Activated T-helper 17 cell treated with anti-CD3 and anti-CD28 coated beads, Interleukin-2, amount 50 U/mL, for 72 hours (primary cell): Measurements from ENCODE around the gene COL4A2. TPM values are rescaled to one million over a fixed set of nuclear protein-coding genes. Genes with fewer than 3 reads are reported as not detected.

Experiments
- ATAC-seq: fragments of 150-1000 bp; cut with Tn5 transposase; replicated peaks from 2 replicates; pipeline ENCODE4 v1.10.0; 2021; ENCODE audit warnings: mild to moderate bottlenecking, moderate library complexity
- H3K27ac Mint-ChIP-seq: one replicate; pipeline ENCODE4 v1.8.0; 2022; ENCODE audit warnings: mixed read lengths
- H3K27me3 Mint-ChIP-seq: one replicate; pipeline ENCODE4 v1.8.0; 2022; ENCODE audit warnings: mixed read lengths
- H3K36me3 Mint-ChIP-seq: one replicate; pipeline ENCODE4 v1.8.0; 2022; ENCODE audit warnings: low read depth, mild to moderate bottlenecking, mixed read lengths
- H3K4me1 Mint-ChIP-seq: one replicate; pipeline ENCODE4 v1.8.0; 2022; ENCODE audit warnings: mixed read lengths
- H3K4me3 Mint-ChIP-seq: one replicate; pipeline ENCODE4 v1.8.0; 2022; ENCODE audit warnings: mild to moderate bottlenecking, mixed read lengths
- H3K9me3 Mint-ChIP-seq: one replicate; pipeline ENCODE4 v1.8.0; 2022; ENCODE audit warnings: mixed read lengths
- total RNA-seq, 2 donors: library from RNA; stranded (reverse); gene quantifications; one replicate each; pipeline ENCODE4 v1.2.3, GENCODE V29; 2022

COL4A2 gene
- under 1 TPM in 1 of 2 donors, not detected in 1; 0.56 TPM for total RNA-seq

- no peaks in the 10 kb centered on the region for H3K36me3 Mint-ChIP-seq
- H3K9me3 Mint-ChIP-seq = no peaks in the 10 kb centered on the region
- H3K4me3 Mint-ChIP-seq = no peak within 1 kb of the TSS
- H3K27me3 Mint-ChIP-seq = peaks cover 60% of the 10 kb centered on the region
- H3K27ac Mint-ChIP-seq = no peak within 1 kb of the TSS
- no peak for ATAC-seq
- peaks cover 4% of the 10 kb centered on the region for H3K4me1 Mint-ChIP-seq
These were observed at the start of gene COL4A2, which contains the start of gene COL4A1 for GRCh38 chr13:110306960-110307766. Gene COL4A2 (plus strand): TSS chr13:110307284. CDS start chr13:110307904, 620 bp downstream. Gene COL4A1 (minus strand): TSS chr13:110307157. CDS start chr13:110307027, 130 bp downstream.

DNA sequence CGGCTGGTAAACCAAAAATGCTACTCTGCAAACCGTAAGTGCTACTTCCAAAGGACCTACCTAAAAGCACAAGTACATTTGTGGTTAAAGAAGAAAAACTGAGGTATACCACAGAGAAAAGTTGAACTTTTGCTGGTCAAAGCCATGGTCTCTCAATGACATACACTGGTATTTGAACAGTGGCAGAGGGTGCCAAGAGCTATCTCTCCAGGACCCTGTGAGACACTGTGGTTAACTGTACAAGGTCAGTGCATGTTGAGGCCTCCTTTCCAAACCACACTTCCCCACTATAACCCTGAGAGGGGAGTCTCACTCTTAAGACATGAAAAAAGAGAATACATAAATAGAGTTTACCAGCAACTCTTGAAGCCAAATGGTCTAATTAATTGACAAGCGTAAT lies 49.7 kb upstream of the COL4A2 start:
- Mint-ChIP-seq H3K4me1 (no peaks in the 10 kb centered on the region), H3K36me3 (no peaks in the 10 kb centered on the region), H3K4me3 (no peak overlapping the region), H3K27ac (no peak overlapping the region), H3K27me3 (peaks cover 11% of the 10 kb centered on the region), H3K9me3 (no peaks in the 10 kb centered on the region)
- no peak for ATAC-seq

DNA sequence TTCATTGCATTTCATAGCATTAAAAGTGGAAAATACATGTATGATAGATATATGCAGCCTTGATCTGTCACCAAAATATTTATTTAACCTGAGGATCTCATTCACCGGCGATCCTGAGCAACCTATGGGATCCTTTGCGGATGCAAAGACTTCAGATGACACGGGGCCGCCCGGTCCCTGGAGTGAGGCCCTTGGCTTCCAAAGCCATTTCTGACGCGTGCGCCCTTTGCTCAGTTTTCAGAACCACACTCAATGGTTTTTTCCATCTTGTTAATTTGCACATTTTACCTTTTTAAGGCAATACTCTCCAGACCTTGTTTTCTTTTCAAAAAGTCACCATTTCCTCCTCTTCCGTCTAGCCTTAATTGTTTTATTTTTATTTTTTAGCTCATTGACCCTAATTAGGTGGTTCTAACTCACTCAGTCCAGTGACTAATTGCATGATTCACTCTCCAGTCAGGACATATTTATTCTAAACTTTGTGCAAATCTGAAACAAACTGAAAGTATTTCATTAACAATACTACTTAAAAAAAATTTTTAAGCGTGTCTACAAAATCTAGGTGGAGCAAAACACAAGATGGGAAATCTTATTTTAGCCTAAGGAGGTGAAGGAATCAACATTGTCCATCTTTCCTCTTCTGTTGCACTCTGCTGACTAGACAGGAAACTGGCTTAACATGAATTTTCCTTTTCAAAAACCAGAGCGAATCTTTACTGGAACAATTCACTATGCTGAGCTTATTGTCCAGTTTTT lies 48.0 kb upstream of the COL4A2 start:
- no peaks in the 10 kb centered on the region for H3K36me3 Mint-ChIP-seq
- ATAC-seq = no peak
- peaks cover 19% of the 10 kb centered on the region for H3K27me3 Mint-ChIP-seq
- H3K9me3 Mint-ChIP-seq = no peaks in the 10 kb centered on the region
- no peaks in the 10 kb centered on the region for H3K4me1 Mint-ChIP-seq
- H3K27ac Mint-ChIP-seq = no peak overlapping the region
- no peak overlapping the region for H3K4me3 Mint-ChIP-seq

DNA sequence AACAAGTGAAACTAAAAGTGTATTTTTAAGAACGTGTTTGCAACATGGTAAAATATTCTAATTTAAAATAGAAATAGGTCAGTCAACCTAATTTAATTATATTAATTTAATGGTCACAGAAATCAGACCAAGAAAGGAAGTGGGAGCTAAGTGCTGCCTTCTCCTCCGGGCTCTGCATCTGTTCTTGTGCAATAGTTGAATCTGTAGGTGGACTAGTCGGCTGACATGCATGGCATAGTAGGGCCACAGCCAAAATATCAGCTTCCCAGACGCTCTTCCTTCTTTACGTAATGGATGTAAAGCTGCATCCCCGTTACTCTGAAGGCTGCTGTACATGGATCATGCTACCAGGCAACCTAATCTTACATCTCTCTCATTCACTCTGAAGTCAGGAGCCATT lies 47.4 kb upstream of the COL4A2 start:
- Mint-ChIP-seq H3K27ac (no peak overlapping the region), H3K9me3 (no peaks in the 10 kb centered on the region), H3K4me1 (no peaks in the 10 kb centered on the region), H3K27me3 (peaks cover 20% of the 10 kb centered on the region), H3K4me3 (no peak overlapping the region), H3K36me3 (no peaks in the 10 kb centered on the region)
- ATAC-seq = no peak

DNA sequence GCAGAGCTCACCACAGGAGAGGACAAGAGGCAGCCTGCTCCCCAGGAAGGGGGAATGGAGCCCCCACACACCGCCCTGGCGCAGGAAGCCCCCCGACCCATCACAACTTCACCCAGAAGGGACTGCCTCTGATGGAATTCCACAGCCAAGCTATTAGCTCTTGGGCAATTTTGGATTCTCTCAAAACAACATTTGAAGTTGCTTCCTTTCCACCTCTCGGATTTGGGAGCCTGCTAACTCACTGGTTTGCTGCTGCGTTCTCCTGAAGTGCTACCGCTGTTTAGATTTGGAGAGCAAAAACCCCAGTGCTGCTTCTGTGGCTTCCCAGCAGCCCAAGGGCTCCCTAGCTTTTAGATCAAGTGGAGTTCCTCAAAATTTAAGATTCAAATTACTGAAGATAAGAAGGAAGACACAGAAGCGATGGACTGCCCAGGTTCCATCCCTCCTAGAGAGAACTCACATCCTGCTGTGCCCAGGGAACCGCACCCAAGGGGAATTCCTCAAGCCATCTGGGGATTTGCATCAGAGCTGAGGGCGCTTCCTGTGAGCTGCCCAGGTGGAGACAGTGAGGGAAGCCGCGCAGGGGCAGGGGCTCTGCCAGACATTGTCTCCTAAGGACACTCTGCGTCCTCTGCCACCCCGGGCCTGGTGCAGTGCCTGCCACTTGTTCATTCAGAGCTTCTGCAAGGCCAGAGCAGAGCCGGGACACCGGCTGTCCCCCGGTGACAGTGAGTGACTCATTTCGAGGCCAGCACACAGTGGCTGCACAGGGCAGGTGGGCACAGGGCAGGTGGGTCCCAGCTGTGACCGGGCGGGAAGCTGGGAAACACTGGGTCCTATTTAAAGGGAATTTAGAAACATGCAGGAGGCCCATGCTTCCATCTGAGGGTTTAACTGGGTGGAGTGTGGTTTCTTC lies 45.7 kb upstream of the COL4A2 start:
- Mint-ChIP-seq H3K4me1 (no peaks in the 10 kb centered on the region), H3K27me3 (peaks cover 19% of the 10 kb centered on the region), H3K9me3 (no peaks in the 10 kb centered on the region), H3K4me3 (no peak overlapping the region), H3K27ac (no peak overlapping the region), H3K36me3 (no peaks in the 10 kb centered on the region)
- no peak for ATAC-seq

DNA sequence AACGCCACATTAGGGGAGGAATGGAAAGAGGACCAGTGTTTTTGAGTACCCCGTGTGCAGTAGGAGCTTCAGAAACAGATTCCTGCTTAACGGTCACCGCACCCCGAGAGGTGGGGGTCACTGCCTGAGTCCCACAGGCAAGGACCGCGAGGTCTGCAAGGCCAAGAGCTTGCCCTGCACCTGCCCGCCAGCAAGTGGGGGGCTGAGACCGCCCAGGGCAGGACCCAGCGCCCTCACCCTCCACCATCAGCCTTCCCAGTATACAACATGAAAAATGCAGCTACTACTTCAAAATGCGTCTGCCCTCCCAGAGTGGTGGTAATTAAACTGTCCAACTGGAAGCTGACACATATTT lies 45.0 kb upstream of the COL4A2 start:
- Mint-ChIP-seq H3K36me3 (no peaks in the 10 kb centered on the region), H3K27me3 (peaks cover 21% of the 10 kb centered on the region)
- ATAC-seq = no peak

GRCh38 chr13:110262508-110263291 lies 44.4 kb upstream of the COL4A2 start:
- Mint-ChIP-seq H3K36me3 (no peaks in the 10 kb centered on the region), H3K4me3 (no peak overlapping the region), H3K27me3 (peaks cover 21% of the 10 kb centered on the region), H3K9me3 (no peaks in the 10 kb centered on the region), H3K27ac (no peak overlapping the region), H3K4me1 (no peaks in the 10 kb centered on the region)
- no peak for ATAC-seq

More for the DNA sequence above, 45.0 kb upstream of the COL4A2 start:
- Mint-ChIP-seq H3K4me1 (no peaks in the 10 kb centered on the region), H3K9me3 (no peaks in the 10 kb centered on the region), H3K27ac (no peak overlapping the region), H3K4me3 (no peak overlapping the region)

DNA sequence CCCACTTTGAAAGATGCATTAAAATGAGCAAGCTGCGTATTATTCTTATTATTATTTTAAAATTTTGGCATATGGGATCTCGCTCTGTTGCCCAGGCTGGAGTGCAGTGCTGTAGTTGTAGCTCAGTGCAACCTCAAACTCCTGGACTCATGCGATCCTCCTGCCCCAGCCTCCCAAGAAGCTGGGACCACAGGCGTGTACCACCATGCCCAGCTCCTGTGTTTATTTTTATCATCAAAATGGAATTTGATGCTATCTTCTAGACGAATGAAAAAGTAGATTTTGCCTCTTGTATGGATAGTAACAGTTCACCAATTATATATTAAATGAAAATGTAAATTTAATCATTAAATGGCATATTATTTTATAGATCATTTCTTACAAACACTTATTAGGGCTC lies 43.7 kb upstream of the COL4A2 start:
- H3K27me3 Mint-ChIP-seq = peaks cover 21% of the 10 kb centered on the region
- H3K9me3 Mint-ChIP-seq = no peaks in the 10 kb centered on the region
- no peaks in the 10 kb centered on the region for H3K36me3 Mint-ChIP-seq
- H3K4me3 Mint-ChIP-seq = no peak overlapping the region
- no peaks in the 10 kb centered on the region for H3K4me1 Mint-ChIP-seq
- no peak overlapping the region for H3K27ac Mint-ChIP-seq
- no peak for ATAC-seq

- ATAC-seq = no peak
- H3K4me3 Mint-ChIP-seq = no peak overlapping the region
These were observed 43.2 kb upstream of the COL4A2 start for GRCh38 chr13:110263888-110264287.

GRCh38 chr13:110264685-110265275 lies 42.3 kb upstream of the COL4A2 start:
- Mint-ChIP-seq H3K4me3 (no peak overlapping the region), H3K27me3 (peaks cover 21% of the 10 kb centered on the region), H3K36me3 (no peaks in the 10 kb centered on the region), H3K27ac (no peak overlapping the region), H3K4me1 (no peaks in the 10 kb centered on the region), H3K9me3 (no peaks in the 10 kb centered on the region)
- ATAC-seq = no peak

More at GRCh38 chr13:110263888-110264287, 43.2 kb upstream of the COL4A2 start:
- no peak overlapping the region for H3K27ac Mint-ChIP-seq
- no peaks in the 10 kb centered on the region for H3K36me3 Mint-ChIP-seq
- no peaks in the 10 kb centered on the region for H3K4me1 Mint-ChIP-seq
- no peaks in the 10 kb centered on the region for H3K9me3 Mint-ChIP-seq
- peaks cover 21% of the 10 kb centered on the region for H3K27me3 Mint-ChIP-seq

DNA sequence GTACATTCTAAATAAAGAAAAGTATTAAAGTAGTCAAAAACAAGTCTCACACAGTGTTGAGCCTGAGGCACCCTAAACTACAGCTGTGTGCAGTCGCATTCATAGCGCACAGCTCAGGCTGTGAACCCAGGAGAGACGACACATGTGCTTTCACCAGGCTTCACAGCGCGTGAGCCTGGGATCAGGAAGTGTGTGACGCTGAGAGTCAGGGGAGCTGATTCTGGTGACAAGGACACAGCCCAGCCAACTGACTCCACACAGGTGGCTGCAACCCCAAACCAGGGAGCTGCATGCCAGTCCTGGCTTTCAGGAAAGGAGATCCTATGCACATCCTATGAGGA lies 41.8 kb upstream of the COL4A2 start:
- no peaks in the 10 kb centered on the region for H3K36me3 Mint-ChIP-seq
- no peak for ATAC-seq
- no peaks in the 10 kb centered on the region for H3K9me3 Mint-ChIP-seq
- H3K4me1 Mint-ChIP-seq = no peaks in the 10 kb centered on the region
- H3K4me3 Mint-ChIP-seq = no peak overlapping the region
- peaks cover 21% of the 10 kb centered on the region for H3K27me3 Mint-ChIP-seq
- no peak overlapping the region for H3K27ac Mint-ChIP-seq

DNA sequence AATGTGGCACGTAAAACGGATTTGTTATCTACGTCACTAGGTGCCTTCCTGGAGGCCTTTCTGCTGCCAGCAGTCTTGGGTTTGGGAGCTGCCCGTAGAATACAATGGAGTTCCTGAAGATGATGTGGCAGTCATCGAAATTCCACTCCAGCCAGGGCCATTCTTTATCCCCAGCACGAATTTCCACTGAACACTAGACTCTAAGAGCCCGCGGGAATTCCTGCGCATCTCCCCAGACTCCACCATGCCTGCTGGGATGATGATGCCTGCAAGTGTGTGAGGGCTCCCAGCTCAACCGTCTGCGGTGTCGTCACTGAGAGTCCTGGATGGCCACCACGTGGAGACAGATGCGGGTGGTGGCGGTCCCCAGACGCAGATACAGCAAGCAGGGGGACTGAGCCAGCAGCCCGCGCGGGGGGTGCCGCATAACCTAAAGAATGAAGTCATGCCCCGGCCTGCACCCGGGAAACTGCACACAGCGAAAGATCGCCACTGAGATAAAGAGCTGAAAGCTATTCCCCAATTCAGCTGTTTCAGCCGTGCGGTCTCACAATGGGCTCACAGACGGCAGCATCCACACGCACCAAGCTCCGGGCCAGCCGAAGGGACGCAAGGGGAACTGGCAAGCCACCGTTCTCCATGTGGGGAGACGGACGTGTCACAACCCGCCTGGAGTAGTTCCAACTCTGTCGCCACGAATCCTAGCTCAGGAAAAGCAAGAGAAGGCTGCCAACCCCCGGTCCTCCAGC lies 41.2 kb upstream of the COL4A2 start:
- ATAC-seq = no peak
- Mint-ChIP-seq H3K36me3 (no peaks in the 10 kb centered on the region), H3K4me3 (no peak overlapping the region), H3K27ac (no peak overlapping the region), H3K27me3 (peaks cover 25% of the 10 kb centered on the region), H3K9me3 (no peaks in the 10 kb centered on the region), H3K4me1 (no peaks in the 10 kb centered on the region)

GRCh38 chr13:110266431-110266809 lies 40.7 kb upstream of the COL4A2 start:
- Mint-ChIP-seq H3K4me3 (no peak overlapping the region), H3K27ac (no peak overlapping the region), H3K4me1 (no peaks in the 10 kb centered on the region), H3K9me3 (no peaks in the 10 kb centered on the region), H3K36me3 (no peaks in the 10 kb centered on the region), H3K27me3 (peaks cover 28% of the 10 kb centered on the region)
- ATAC-seq = no peak
